ENCODE data around the gene ZNF75A. TPM values are rescaled to one million over a fixed set of nuclear protein-coding genes. Genes with fewer than 3 reads are reported as not detected.
A peak's percentile ranks its signal among the peaks of the same experiment; 100 is the strongest.

The ZNF75A gene
- total and polyA plus RNA-seq, 9 of the 15 experiments (the other 6 are each of a cell fraction or from before 2014, with no cell fraction given) = 7.2 to 24.5 (median 17.1) TPM

GRCh38 chr16:3264137-3265036 is 40.9 kb upstream of the ZNF75A start (continued):
- TF ChIP-seq MNT (conservative IDR thresholded peaks at IDR 0.05) (peak; percentile 99), CTCF (IDR thresholded peaks at IDR 0.05 in 2 of 3, conservative IDR thresholded peaks at IDR 0.05 in 1 of 3; ENCODE audit: insufficient read depth in 2 of 3, low read depth in 1 of 3, low read length in 3 of 3) (peak; percentile 65 to 67 (median 67)), SMARCC2 (IDR thresholded peaks at IDR 0.05; ENCODE audit: low read depth) (no peak), DACH1 (IDR thresholded peaks at IDR 0.05; ENCODE audit: partially characterized antibody) (no peak), CBX1 (IDR thresholded peaks at IDR 0.05; ENCODE audit: low read depth) (peak; percentile 77; the same call in 1 of the 2 replicates), CREM (IDR thresholded peaks at IDR 0.05; ENCODE audit: low read depth) (peak; percentile 32), ZNF224 (CRISPR knock-in tag; IDR thresholded peaks at IDR 0.05) (peak; percentile 84; the same call in 1 of the 2 replicates), KHSRP (IDR thresholded peaks at IDR 0.05) (no peak), FOXP4 (CRISPR knock-in tag; IDR thresholded peaks at IDR 0.05; ENCODE audit: borderline replicate concordance) (peak; percentile 97; the same call in 1 of the 2 replicates), KDM4B (IDR thresholded peaks at IDR 0.05; ENCODE audit: borderline replicate concordance in 2 of 2, low read depth in 1 of 2) (no peak; a peak in 1 of 4 replicates), RBM14 (IDR thresholded peaks at IDR 0.05; ENCODE audit: borderline replicate concordance, insufficient read depth, low read depth, low read length) (0 out of 2 replicates have a peak, but pooled peaks have one; percentile 31), ZNF431 (CRISPR knock-in tag; IDR thresholded peaks at IDR 0.05) (peak; percentile 88), RBM22 (IDR thresholded peaks at IDR 0.05; ENCODE audit: low read depth, low read length, poor library complexity, severe bottlenecking) (peak; percentile 24), CTCFL (IDR thresholded peaks at IDR 0.05; ENCODE audit: borderline replicate concordance, insufficient read depth, low read depth, low read length, poor library complexity, severe bottlenecking) (no peak), ZNF24 (IDR thresholded peaks at IDR 0.05) (peak; percentile 33; the same call in 1 of the 2 replicates)
